NCI-H526 (cell line): Measurements from ENCODE around the gene INVS.
"Not testable (repeated sequence)": the region's sequence is repeated elsewhere in the genome, so short reads cannot be mapped to it uniquely, and the experiment has no call there.

Source experiments
- DNase-seq, 2 experiments: peaks; one replicate each; lab custom pipeline; 2025; lab: John Stamatoyannopoulos, UW

INVS gene

GRCh38 chr9:100196215-100196614 is 97.2 kb downstream of the INVS start:
- no peak for DNase-seq

DNA sequence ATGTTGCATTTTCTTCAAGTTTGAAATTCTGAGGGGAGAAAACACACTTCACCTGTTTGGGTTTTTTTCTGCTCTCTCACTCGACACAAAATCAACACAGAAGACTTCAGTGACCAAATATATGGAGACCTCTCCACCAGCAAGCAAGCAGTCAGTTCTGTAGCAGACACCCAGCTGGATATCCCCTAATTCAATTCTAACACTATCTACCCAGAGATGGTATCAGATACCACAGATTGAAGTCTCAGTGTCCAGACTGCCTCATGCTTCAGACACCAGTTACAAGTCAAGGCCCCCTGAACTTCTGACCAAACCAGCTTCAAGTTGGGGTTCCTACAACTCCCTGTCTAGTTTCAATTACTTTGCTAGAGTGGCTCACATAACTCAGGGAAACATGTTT is 97.8 kb downstream of the INVS start:
- DNase-seq: no peak

DNA sequence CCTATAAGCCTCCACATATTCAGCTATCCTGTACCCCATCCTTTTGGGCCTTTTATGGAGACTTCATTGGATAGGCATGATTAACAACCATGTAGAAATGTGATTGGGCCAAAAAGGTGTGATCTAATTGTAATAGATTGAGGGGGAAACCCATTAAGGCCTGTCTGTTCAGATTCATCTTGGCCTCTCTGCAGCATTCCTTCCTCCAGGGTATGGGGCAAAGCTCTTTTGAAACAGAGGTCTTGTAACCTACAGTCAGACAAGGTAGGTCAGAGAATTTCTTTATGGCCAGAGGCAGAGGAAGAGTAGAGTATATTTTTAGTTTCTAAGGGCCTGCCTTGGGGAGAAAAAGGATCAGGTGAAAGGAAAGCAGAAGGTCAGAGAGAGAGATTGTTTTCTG is 98.5 kb downstream of the INVS start:
- DNase-seq: no peak

DNA sequence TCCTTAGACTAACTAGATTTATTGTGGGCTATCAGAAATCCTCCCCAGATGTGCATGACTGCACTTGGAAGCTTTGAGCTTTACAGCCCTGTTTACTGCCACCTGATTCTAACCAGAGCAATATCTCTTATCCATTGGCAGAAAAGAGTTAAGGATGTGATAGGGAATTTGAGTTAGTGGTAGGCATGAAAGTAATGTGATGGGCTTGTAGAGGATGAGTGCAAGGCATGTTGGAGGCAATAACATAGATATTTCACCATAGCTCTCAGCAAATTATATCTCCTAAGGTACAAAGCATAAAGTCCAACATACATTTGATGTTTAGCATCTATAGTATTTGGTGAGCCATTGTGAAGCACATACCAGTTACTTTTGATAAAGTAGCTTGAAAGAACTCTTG is 103.8 kb downstream of the INVS start:
- DNase-seq: no peak

DNA sequence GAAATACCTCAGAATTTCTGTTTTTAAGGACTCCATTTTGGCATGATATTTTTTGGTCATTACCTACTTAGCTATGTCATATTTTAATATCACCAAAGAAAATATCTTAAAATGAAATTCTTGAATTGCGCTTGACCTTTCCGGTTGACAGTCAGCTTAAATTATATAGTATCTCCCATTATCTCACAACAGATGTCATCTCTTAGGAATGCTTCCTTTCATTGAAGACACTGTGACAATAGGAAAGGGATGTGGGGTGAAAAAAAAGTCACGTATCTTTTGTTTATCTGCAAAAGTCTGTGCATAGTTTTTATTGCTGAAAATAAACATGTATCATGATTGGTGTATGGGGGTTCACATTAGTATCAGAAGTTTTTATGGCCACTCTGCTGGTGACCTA is 105.8 kb downstream of the INVS start:
- DNase-seq: no peak

GRCh38 chr9:100206899-100207298 is 107.9 kb downstream of the INVS start:
- DNase-seq: no peak

- no peak for DNase-seq
These were observed 109.6 kb downstream of the INVS start for GRCh38 chr9:100208673-100209072.

GRCh38 chr9:100211476-100211875 is 112.4 kb downstream of the INVS start:
- no peak for DNase-seq

GRCh38 chr9:100213730-100214477 is 114.9 kb downstream of the INVS start:
- DNase-seq: no peak

GRCh38 chr9:100216178-100216787 is 117.2 kb downstream of the INVS start:
- peak; percentile 17 to 50 for DNase-seq

- DNase-seq: no peak
These were observed 118.5 kb downstream of the INVS start for GRCh38 chr9:100217536-100217935.

- no peak for DNase-seq
These were observed 120.3 kb downstream of the INVS start for GRCh38 chr9:100219347-100219746.

- no peak for DNase-seq
These were observed 121.9 kb downstream of the INVS start for GRCh38 chr9:100220936-100221335.

DNA sequence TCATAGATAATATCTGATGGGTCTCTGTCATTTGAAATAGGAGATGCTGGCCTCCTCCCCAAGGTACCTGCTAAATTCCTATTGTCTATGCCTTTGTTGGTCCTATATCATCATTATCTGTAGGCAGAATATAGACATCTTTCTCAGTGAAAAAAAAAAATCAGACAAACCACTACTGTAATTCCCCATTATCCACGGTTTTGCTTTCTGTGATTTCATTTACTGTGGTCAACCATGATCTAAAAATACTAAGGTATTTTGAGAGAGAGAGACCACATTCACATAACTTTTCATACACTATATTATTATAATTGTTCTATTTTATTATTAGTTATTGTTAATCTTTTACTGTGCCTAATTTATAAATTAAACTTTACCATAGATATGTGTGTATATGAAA is 122.5 kb downstream of the INVS start:
- no peak for DNase-seq

DNA sequence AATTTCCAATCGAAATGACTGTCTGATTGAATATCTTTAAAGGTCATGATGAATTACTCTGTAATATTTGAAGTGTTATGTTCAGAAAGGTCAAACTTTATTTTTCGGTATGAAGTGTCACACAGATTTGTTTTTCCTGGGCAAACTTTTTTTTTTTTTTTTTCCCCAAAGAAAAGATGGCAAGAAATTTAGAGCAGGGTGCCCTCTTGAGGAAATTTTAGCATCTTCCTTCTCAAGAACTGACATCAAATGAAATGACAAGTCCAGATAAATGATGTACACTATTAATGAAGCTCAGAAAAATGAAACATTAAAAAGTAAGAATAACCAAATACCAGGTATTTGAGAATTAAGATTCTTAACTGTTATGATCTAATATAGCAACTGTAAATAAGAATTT is 123.6 kb downstream of the INVS start:
- DNase-seq: no peak

- DNase-seq: no peak
These were observed 128.6 kb downstream of the INVS start for GRCh38 chr9:100227636-100228035.

- peak; percentile 1 to 2 for DNase-seq
These were observed 129.4 kb downstream of the INVS start for GRCh38 chr9:100228352-100228869.

GRCh38 chr9:100229136-100229535 is 130.1 kb downstream of the INVS start:
- DNase-seq: no peak

DNA sequence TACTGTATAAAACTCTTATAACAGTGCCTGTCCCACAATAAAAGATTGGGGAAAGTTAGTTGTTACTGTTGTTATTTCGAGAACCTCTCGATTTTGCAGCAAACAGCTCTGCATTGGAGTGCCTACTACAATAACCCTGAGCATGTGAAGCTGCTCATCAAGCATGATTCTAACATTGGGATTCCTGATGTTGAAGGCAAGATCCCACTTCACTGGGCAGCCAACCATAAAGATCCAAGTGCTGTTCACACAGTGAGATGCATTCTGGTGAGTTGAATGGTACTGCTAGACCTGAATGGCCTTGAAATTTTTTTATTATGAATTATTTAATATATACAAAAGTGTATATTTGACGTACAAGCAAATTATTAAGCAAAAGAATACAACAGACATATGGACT is 130.5 kb downstream of the INVS start:
- DNase-seq: no peak

- DNase-seq: not testable (repeated sequence)
These were observed 137.9 kb downstream of the INVS start for GRCh38 chr9:100236986-100237385.

DNA sequence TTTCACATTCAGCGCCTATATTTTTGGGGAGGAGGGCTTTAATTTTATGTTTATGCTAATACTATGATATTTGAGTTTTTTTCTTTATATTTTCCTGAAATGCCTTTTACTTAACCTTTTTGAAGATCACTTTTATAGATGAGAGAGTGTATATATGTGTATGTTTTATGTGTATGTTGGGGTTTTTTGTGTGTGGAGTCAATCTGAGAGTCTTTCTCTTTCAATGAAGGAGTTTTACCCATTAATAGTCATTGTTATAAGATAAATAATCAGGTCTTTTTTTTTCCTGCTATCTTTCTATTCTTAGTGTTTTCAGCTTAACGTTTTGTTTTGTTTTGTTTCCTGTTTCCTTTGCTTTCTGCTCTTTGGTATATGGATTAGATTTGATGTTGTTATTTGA is 141.5 kb downstream of the INVS start:
- DNase-seq: no peak

DNA sequence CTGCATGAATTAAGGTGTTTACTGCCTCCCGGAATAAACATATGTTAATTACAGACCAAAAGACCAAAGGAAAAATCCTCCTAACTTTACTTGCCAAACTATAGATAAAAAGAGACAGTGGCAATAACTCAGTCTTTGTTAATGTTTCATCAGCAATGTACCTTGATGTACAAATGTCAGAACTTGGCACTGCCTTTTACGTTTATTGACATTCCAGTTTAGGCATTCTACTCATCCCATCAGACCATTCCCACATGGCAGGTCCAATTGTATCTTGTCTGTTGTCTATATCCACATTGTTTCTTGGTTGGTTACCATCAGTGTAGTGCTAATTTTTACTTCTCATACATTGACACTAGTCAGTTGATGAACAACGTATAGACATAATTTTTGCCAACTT is 168.2 kb downstream of the INVS start:
- DNase-seq: no peak

DNA sequence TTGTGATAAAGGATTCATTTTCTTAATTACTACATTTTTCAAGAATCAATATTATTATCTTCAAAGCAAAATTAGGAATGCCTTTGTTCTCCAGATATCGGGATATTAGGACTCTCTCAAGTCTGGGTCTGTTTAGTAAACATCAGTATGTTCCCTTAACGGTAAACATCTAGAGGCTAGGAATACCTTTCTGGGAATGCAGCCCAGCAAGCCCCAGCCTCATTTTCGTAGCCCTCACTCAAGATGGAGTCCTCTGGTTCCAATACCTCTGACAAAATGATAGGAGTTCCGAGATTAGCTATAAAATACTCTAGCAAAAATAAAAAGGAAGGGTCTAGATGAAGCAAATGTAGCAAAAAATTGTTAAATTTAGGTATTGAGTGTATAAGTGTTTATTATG is 169.2 kb downstream of the INVS start:
- DNase-seq: no peak

- no peak for DNase-seq
These were observed 170.6 kb downstream of the INVS start for GRCh38 chr9:100269656-100270055.
